OCI-M1 (cell line): Measurements from ENCODE around the gene KRTCAP2.
"Not testable (repeated sequence)": the region's sequence is repeated elsewhere in the genome, so short reads cannot be mapped to it uniquely, and the experiment has no call there.

ENCODE experiments used
- DNase-seq: peaks from one replicate; lab custom pipeline; 2025; lab: John Stamatoyannopoulos, UW

KRTCAP2 gene

GRCh38 chr1:155168456-155169210 lies 4.5 kb downstream of the KRTCAP2 start:
- no peak for DNase-seq

GRCh38 chr1:155168105-155168445 lies 5.0 kb downstream of the KRTCAP2 start:
- DNase-seq = not testable (repeated sequence)

GRCh38 chr1:155167166-155168104 lies 5.7 kb downstream of the KRTCAP2 start:
- DNase-seq = peak; percentile 95

- DNase-seq = no peak
These were observed 6.5 kb downstream of the KRTCAP2 start for GRCh38 chr1:155166471-155167165.

GRCh38 chr1:155166051-155166470 lies 7.0 kb downstream of the KRTCAP2 start:
- no peak for DNase-seq

GRCh38 chr1:155164625-155165024 lies 8.5 kb downstream of the KRTCAP2 start:
- not testable (repeated sequence) for DNase-seq

- DNase-seq = not testable (repeated sequence)
These were observed 9.3 kb downstream of the KRTCAP2 start for GRCh38 chr1:155163785-155164184.

- not testable (repeated sequence) for DNase-seq
These were observed 10.5 kb downstream of the KRTCAP2 start for GRCh38 chr1:155162631-155163030.

GRCh38 chr1:155160128-155160527 lies 13.0 kb downstream of the KRTCAP2 start:
- DNase-seq = no peak

GRCh38 chr1:155158991-155159390 lies 14.1 kb downstream of the KRTCAP2 start:
- no peak for DNase-seq

GRCh38 chr1:155155996-155156643 lies 17.0 kb downstream of the KRTCAP2 start:
- not testable (repeated sequence) for DNase-seq

GRCh38 chr1:155145491-155145890 lies 27.6 kb downstream of the KRTCAP2 start:
- DNase-seq = no peak

- DNase-seq = peak; percentile 32
These were observed 31.4 kb downstream of the KRTCAP2 start for GRCh38 chr1:155141749-155142148.

GRCh38 chr1:155140630-155140953 lies 32.5 kb downstream of the KRTCAP2 start:
- no peak for DNase-seq

GRCh38 chr1:155139895-155140629 lies 33.0 kb downstream of the KRTCAP2 start, which contains the start of gene DPM3:
TSS of gene DPM3 (minus strand) at chr1:155140531. CDS start at chr1:155140240, 291 bp downstream.
- DNase-seq = peak; percentile 93

GRCh38 chr1:155137154-155137949 lies 35.8 kb downstream of the KRTCAP2 start:
- peak; percentile 32 for DNase-seq

- DNase-seq = peak; percentile 50
These were observed 36.4 kb downstream of the KRTCAP2 start for GRCh38 chr1:155136748-155137147.

- DNase-seq = peak; percentile 99
These were observed 37.6 kb downstream of the KRTCAP2 start, which contains the start of gene SLC50A1 for GRCh38 chr1:155135415-155136028. TSS of gene SLC50A1 (plus strand) at chr1:155135852. CDS start at chr1:155135912, 60 bp downstream.

- peak; percentile 96 for DNase-seq
These were observed 38.2 kb downstream of the KRTCAP2 start for GRCh38 chr1:155134880-155135414.
